Endometrial microvascular endothelial cells (primary cell): ENCODE data around the gene CPSF7. TPM values are rescaled to one million over a fixed set of nuclear protein-coding genes. Genes with fewer than 3 reads are reported as not detected.
"Not testable (repeated sequence)": the region's sequence is repeated elsewhere in the genome, so short reads cannot be mapped to it uniquely, and the experiment has no call there.

Source experiments
- in situ Hi-C: cut with HindIII; loops from 2 replicates; pipeline ENCODE4 v1.10.0; 2017; ENCODE audit warnings: low sequenced_read_pairs, low pct_unique_long_range_greater_than_20kb; ENCODE audit errors: inconsistent ontology term
- total RNA-seq: library from RNA; depleted of rRNA; stranded (reverse); fragments of >200 nt; gene quantifications from one replicate; pipeline ENCODE4 v1.2.3, GENCODE V29; 2015; ENCODE audit errors: inconsistent ontology term

Gene CPSF7, protein sequence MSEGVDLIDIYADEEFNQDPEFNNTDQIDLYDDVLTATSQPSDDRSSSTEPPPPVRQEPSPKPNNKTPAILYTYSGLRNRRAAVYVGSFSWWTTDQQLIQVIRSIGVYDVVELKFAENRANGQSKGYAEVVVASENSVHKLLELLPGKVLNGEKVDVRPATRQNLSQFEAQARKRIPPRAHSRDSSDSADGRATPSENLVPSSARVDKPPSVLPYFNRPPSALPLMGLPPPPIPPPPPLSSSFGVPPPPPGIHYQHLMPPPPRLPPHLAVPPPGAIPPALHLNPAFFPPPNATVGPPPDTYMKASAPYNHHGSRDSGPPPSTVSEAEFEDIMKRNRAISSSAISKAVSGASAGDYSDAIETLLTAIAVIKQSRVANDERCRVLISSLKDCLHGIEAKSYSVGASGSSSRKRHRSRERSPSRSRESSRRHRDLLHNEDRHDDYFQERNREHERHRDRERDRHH
- 33.3 TPM for total RNA-seq

DNA sequence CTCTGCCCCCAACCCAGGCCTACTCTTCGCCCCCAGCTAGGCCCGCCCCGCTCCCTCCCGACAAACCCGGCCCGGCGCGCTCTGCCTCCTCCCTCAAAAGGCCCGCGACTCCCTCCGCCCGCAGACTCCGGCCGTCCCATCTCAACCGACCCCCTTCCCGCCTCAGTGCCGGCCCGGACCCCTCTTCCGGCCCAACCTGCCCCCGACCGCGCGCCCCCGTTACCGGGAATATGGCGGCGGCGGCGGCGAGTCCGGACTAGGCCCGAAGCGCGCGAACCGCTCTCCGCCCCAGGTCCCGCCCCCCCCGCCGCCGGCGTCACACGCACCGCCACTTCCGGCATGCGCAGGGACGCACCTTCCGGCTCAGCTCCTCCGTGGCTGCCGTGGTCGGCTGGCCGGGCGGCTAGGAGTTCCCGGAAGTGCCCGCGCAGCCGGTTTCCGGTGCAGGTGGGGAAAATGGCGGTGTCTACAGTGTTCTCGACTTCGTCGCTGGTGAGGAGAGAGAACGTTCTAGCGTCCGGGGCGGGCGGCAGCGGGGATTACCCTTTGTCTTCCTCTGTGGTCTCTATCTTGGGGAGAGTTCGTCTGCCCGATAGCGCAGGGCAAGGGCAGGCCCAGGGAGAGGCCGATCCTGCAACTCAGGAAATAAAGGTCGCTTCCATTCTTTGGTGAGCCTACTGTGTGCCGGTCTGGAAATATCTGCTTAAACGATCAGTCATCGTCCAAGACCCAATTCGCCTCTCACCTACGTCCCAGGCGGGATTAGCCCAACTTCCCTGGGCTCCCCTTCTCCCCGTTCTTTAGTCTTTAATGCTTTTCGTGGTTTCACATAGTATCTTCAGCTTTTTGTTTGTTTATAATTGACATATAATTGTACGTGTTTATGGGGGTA lies at the start of gene CPSF7, which contains the start of gene SDHAF2:
CPSF7 (minus strand) TSS at position 285 of the 892 bp plus-strand sequence. CDS start 740 bp downstream, outside the sequence.
SDHAF2 (plus strand) TSS at position 434 of the 892 bp plus-strand sequence; CDS start at position 457, 23 bp downstream.
- in situ Hi-C loops = no loop called here

DNA sequence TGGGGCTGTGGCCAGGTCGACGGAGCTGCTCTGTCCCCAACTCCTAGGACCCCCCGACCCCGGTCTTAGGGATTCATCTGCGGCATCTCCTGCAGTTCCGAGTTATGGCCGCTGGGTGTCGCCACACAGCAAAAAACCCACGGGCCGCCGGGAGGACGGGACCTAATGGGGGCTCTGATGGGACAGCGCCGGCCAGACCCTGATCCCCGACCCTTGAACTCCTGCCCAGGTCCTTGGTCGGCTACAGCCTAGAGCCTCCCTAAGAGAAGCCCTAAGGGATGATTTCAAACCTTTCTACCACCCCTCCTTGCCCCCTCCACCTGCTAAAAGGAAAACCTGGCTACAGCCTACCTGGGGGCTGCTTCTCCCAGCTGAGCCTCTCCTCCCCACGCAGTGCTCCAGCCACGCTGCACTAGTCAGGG lies 48.0 kb upstream of the CPSF7 start:
- in situ Hi-C loops = no loop called here

DNA sequence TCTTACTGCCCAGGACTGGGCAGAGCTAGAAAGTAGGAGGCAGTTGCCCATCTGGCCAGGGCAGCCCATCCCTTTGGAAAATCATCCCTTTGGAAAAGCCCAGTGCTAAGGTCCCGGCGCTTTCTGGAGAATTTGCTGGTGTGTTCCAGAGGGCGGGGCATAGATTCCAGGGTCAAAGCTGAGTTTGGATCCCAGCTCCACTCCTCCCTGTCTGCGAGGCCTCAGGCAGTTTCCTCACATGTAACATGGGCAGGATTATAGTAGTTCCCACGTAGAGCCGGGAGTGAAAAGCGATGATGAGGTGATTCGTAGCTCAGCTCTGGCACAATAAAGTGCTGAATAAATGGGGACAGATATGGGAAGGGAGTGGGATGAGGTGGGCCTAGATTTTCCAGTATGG lies 47.4 kb upstream of the CPSF7 start:
- in situ Hi-C loops = no loop called here

DNA sequence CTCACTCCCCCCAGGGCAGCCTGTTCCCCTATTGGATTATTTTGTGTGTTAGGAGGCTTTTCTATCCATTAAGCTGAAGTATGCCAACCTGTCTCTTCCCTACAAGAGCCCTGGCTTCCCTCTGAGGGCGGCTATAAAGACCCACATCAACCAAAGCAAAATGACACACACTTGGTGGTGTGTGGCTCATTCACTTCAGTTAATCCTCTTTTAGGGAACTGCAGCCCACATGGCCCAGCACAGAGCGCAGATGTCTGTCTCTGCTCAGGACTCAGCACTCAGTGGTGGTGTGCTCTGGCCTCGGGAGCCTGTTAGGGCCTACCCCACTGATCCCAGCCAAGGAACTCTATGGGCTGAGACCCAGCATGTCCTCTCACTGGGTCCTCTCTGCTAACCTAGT lies 46.6 kb upstream of the CPSF7 start:
- in situ Hi-C loops = no loop called here

DNA sequence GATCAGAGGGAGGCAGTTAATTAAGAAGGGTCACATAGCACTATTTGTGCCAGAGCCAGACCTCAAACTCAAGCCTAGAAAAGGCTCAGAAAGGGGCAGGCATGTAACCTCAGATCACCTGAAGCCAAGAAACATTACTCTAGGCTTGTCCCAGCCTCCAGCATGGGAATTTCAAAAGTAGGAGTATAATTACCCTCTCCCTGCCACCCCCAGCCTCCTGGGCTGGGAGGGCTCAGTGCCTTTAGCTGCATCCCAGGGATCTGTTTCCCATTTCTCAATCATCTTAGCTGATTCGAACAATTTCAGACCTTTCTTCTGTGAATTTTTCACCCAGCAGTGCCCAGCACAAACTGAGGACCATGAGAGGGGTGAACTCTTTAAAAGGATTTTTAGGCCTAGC lies 45.7 kb upstream of the CPSF7 start:
- in situ Hi-C loops = no loop called here

DNA sequence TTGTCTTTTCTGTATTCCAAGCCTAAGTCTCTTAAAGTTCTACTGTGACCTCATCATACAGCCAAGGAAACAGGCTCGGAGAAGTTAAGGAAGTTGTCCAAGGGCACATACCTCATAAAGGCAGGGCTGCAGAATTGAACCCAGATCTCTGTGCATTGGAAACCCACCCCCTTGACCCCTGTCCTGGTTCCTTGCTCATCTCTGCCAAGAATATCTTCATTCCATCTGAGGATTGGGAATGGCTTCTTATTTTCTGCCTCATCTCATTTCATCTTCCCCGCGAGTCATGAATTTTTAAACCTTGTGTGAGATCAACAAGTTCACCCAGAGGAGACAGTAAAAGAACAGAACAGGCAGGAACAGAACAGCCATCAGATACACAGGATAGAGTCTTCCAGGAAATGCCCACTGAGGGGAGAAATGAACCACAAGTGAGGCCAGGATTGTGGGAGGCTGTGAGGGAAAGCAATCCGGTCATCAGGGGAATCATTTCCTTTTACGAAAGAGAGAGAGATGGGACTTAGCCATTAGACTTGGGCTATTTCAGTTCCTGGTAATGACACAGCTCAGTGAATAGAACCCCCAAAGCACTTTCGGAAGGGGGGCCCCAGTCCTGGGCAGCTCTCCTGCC lies 44.4 kb upstream of the CPSF7 start:
- in situ Hi-C loops = no loop called here

DNA sequence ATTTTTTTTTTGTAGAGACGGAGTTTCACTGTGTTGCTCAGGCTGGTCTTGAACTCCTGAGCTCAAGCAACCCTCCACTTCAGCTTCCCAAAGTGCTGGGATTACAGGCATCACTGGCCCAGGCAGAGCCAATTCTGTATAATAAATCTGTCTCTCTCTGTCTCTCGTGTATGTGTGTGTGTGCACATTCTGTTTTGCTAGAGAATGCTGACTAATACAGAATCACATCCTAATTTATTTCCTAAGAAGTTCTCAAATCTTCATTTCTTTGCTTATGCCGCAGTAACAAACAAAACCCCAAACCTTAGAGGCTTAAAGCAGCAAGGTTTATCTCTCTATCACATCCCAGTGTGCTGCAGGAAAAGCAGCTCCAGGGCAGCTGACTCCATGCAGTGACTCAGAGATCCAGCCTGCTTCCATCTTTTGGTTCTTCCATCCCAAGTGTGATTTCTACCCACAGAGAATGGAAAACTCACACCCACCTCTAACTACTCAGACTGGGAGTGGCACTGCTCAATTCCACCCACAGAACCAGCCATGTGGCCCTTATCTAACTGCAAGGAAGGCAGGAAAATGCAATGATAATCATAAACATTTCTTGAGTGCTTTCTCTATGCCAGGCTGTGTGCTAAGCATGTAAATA lies 43.7 kb upstream of the CPSF7 start:
- in situ Hi-C loops = no loop called here

DNA sequence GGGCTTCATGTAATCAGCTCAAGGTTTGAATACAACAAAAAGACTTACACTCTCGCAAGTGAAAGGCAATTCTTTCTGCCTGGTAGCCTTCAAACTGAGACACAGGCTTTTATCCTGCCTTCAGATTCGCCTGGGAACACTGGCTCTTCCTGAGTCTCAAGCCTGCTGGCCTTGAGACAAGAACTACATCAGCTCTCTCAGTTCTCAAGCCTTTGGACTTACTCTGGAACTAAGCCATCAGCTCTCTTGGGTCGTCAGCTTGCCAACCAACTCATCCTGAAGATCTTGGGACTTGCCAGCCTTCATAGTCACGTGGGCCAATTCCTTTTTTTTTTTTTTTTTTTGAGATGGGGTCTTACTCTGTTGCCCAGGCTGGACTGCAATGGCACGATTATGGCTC lies 43.1 kb upstream of the CPSF7 start:
- in situ Hi-C loops = no loop called here

DNA sequence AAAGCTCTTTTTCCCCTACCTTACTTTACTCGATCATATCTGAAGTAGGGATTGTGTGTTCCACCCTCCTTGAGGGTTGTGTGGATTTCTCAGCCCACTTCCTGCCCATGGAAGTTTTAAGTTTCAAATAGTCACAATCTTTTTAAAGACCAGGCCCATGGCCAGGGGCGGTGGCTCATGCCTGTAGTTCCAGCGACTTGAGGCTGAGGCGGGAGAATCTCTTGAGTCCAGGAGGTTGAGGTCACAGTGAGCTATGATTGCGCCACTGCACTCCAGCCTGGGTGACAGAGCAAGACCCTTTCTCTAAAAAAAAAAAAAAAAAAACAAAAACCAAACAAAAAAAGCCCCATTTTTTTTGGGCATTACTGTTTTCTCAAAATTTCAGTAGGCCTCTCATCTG lies 42.5 kb upstream of the CPSF7 start:
- in situ Hi-C loops = no loop called here

DNA sequence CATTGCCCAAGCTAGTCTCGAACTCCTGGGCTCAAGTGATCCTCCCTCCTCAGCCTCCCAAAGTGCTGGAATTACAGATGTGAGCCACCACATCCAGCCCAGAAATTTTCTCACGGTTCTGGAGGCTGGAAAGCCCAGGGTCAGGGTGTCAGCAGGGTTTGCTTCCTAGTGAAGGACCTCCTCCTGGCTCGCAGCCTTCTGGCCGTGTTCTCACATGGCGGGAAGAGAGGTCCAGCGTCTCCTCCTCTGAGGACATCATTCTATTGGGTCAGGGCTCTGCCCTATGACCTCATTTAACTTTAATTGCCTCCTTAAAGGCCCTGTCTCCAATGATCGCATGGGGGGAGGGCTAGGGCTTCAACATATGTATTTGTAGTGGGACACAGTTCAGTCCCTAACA lies 38.2 kb upstream of the CPSF7 start:
- in situ Hi-C loops = no loop called here

DNA sequence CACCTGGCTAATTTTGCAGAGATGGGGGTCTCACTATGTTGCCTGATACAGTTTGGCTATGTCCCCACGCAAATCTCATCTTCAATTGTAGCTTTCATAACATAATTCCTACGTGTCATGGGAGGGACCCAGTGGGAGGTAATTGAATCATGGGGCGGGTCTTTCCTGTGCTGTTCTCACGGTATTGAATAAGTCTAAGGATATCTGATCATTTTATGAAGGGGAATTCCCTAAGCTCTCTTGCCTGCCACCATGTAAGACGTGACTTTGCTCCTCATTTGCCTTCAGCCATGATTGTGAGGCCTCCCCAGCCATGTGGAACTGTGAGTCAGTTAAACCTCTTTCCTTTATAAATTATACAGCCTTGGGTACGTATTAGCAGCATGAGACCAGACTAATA lies 37.8 kb upstream of the CPSF7 start:
- in situ Hi-C loops = not testable (repeated sequence)

DNA sequence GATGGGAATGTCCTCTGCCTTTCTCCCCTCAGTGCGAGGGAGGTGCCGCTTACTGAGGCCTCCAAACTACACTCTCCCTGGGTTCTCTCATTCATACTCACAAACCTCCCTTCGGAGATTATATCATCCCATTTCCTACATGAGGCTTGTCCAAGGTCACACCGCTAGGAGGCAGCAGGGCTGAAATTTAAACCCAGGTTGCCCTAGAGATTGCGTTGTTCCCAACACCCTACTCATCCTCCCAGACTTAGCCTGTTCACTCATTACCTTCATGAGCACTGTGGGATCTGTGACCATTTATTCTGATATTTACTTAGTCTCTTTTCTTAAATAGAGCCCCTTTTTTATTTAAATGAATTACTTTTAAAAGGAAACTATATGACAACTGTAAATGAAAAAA lies 31.2 kb upstream of the CPSF7 start:
- in situ Hi-C loops = no loop called here

DNA sequence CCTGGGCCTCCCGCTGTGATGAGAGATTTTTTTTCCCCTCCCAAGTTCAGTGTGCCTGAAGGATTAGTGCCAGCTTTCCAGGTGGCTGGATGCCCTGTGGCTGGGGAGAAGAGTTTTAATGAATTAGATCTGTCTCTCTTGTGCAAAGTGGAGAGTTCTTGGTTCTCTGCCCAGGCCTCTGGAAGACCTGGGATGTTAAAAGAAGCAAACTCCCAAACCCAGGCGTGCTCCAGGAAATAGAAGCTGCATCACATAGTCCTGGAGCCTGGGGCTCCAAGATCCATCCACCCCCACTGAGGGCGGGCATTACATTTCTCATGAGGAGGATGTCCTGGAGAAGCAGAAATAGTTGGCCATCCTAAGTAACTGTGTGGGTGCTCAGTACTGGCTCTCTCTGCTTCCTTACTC lies 30.7 kb upstream of the CPSF7 start:
- in situ Hi-C loops = no loop called here

DNA sequence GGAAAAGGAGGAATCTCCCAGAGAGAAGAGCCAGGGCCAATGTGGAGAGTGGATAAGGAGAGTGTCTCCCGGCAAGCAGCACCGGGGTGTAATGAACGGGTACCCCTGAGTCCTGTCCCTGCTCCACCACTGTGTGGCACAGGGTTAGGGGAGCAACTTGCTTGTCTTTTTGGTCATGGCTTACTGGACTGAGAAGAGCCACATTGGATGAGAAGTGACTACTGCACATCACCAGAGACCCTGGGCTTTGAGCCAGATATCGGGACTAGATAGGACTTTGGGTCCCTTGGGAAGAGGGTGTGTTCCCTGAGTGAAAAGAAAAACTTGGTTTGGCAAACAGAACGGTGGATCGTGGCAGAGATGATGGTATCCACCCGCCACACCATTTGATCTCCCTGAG lies 24.7 kb upstream of the CPSF7 start:
- in situ Hi-C loops = no loop called here

DNA sequence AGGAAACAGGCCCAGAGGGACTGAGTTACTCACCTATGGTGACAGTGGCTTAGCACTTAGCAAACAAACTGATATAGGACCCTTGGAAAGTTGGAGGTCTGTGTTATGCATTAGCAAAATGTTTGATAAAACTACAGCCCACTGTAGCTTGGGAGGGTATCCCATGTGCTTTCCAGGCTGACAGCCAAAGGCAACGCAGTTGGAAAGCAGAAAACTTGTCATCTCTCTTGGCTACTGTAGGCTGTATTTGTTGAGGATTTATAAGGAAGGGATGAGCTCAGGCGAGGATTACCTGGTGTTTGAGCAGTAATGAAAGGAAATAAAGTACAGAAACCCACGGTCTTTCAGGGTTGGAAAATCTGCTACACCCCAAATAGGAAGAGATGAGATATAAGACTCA lies 23.9 kb upstream of the CPSF7 start:
- in situ Hi-C loops = no loop called here

DNA sequence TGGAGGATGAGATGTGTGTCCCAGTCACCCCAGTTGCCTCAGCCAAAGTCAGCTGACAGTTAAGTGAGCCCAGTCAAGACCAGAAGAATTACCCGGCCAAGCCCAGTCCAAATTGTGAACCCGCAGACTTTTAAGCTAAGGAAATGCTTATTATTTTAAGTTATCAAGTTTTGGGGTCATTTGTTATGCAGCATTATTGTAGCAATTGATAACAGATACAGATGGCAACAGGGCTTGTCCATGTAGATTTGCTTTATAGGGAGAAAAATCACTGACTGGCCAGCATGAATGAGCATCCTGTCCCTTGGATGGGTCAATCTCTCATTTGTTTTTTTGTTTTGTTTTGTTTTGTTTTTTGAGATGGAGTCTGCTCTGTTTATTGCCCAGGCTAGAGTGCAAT lies 23.1 kb upstream of the CPSF7 start:
- in situ Hi-C loops = no loop called here

DNA sequence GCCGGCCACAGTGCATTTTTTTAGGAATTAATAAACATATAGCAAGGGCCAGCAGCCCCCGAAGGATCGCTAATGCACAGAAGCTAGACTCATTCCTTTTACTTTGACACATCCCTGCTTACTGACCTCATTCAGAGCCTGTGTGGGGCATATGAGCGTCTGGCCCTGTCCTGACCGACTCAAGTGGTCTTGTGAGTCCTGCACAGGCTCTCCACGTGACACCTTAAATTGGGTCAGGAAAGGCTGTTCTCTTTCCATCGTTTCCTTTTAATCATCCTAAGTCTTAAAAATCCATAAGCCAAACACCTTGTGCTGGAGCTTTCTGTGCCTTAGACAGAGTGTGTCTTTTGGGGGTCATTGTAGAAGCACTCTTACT lies 18.8 kb upstream of the CPSF7 start:
- in situ Hi-C loops = no loop called here

DNA sequence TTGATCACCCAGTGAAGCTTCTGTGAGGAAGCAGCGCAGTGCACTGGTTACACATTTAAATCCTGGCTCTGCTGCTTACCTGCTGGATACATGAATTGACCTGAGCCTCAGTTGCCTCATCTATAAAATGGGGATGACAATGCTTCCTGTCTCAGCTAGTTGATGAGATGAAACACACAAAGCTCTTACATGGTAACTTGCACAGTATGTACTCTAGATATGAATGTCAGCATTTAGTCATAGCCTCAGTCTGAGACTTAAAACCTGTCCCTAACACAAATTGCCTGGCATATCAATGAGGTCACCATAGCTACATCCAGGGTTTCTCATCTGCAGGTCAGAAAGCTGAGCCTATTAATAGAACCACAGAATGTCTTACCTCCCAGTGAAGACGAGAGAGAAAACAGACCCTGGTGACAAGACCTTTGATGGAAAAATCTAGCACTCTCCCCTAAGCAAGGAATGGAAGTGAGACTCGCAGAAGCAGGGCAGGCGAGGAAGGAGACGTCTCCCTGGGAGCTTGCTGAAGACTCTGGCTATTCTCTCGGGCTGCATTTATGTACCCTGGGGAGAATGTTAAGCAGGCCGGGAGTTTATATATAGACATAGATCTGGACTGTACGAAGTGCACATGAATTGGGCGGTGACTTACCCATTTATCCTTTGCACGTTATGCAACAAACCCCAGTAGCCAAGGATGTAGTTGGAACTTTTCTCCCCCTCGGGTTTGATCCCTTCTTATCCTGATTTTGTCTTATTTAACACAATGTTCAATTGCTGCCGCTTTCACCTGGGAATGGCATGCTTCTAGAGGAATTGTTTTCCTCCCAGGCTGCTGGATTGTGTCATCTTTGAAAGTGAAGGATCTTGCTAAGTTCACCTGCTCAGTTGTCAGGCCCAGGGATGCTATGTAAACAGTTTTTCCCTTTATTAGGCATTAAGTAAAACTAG lies 18.1 kb upstream of the CPSF7 start:
- in situ Hi-C loops = no loop called here
